ENCODE measurements around the gene CAPZB.
"Not testable (repeated sequence)": the region's sequence is repeated elsewhere in the genome, so short reads cannot be mapped to it uniquely, and the experiment has no call there.

The CAPZB gene

GRCh38 chr1:19512545-19512944 lies 27.2 kb upstream of the CAPZB start:
- H4K20me1 ChIP-seq (ENCODE audit: insufficient read depth, low read length, poor library complexity, severe bottlenecking) = no peaks in the 10 kb centered on the region
- no peaks in the 10 kb centered on the region for H3F3A ChIP-seq (ENCODE audit: low read depth)
- H2AFZ ChIP-seq (ENCODE audit: low read length) = no peak overlapping the region
- H3K4me2 ChIP-seq (ENCODE audit: low read depth, low read length, poor library complexity, severe bottlenecking) = no peak overlapping the region
- H3K27me3 ChIP-seq (ENCODE audit: insufficient read depth, low read length, poor library complexity, severe bottlenecking) = no peaks in the 10 kb centered on the region
- no peaks in the 10 kb centered on the region for H3K79me2 ChIP-seq (ENCODE audit: insufficient read depth, low read length)
- no peak overlapping the region for H3K4me3 ChIP-seq (ENCODE audit: low read length, poor library complexity, severe bottlenecking)
- no peaks in the 10 kb centered on the region for H3K9me2 ChIP-seq (replicated peaks; ENCODE audit: low read depth, low read length)
- peaks cover 5% of the 10 kb centered on the region for H3K4me1 ChIP-seq (ENCODE audit: insufficient read depth, low read length, poor library complexity, severe bottlenecking)
- H3K36me3 ChIP-seq (ENCODE audit: insufficient read depth, low read length) = no peaks in the 10 kb centered on the region
- no peaks in the 10 kb centered on the region for H3K9me3 ChIP-seq (ENCODE audit: insufficient read depth, low read depth, low read length)
- no peak overlapping the region for H3K9ac ChIP-seq (ENCODE audit: low read depth, low read length, poor library complexity, severe bottlenecking)
- TF ChIP-seq EZH2phosphoT487 (IDR thresholded peaks at IDR 0.05; ENCODE audit: borderline replicate concordance) (no peak), CTCF (conservative IDR thresholded peaks at IDR 0.05; ENCODE audit: low read length) (no peak)

GRCh38 chr1:19511116-19511515 lies 25.8 kb upstream of the CAPZB start:
- Histone ChIP-seq H2AFZ (ENCODE audit: low read length) (no peak overlapping the region), H3K36me3 (ENCODE audit: insufficient read depth, low read length) (no peaks in the 10 kb centered on the region), H3K27me3 (ENCODE audit: insufficient read depth, low read length, poor library complexity, severe bottlenecking) (no peaks in the 10 kb centered on the region), H3K9me2 (replicated peaks; ENCODE audit: low read depth, low read length) (no peaks in the 10 kb centered on the region), H3F3A (ENCODE audit: low read depth) (no peaks in the 10 kb centered on the region), H3K79me2 (ENCODE audit: insufficient read depth, low read length) (no peaks in the 10 kb centered on the region), H4K20me1 (ENCODE audit: insufficient read depth, low read length, poor library complexity, severe bottlenecking) (no peaks in the 10 kb centered on the region), H3K4me3 (ENCODE audit: low read length, poor library complexity, severe bottlenecking) (no peak overlapping the region), H3K4me1 (ENCODE audit: insufficient read depth, low read length, poor library complexity, severe bottlenecking) (peaks cover 5% of the 10 kb centered on the region), H3K9me3 (ENCODE audit: insufficient read depth, low read depth, low read length) (no peaks in the 10 kb centered on the region), H3K9ac (ENCODE audit: low read depth, low read length, poor library complexity, severe bottlenecking) (no peak overlapping the region), H3K4me2 (ENCODE audit: low read depth, low read length, poor library complexity, severe bottlenecking) (no peak overlapping the region)
- TF ChIP-seq EZH2phosphoT487 (IDR thresholded peaks at IDR 0.05; ENCODE audit: borderline replicate concordance) (no peak), CTCF (conservative IDR thresholded peaks at IDR 0.05; ENCODE audit: low read length) (no peak)

- not testable (repeated sequence) for H3K27me3 ChIP-seq (ENCODE audit: insufficient read depth, low read length, poor library complexity, severe bottlenecking); H3F3A ChIP-seq (ENCODE audit: low read depth); H3K9me3 ChIP-seq (ENCODE audit: insufficient read depth, low read depth, low read length); H3K36me3 ChIP-seq (ENCODE audit: insufficient read depth, low read length); H4K20me1 ChIP-seq (ENCODE audit: insufficient read depth, low read length, poor library complexity, severe bottlenecking); H3K9me2 ChIP-seq (replicated peaks; ENCODE audit: low read depth, low read length); H3K4me3 ChIP-seq (ENCODE audit: low read length, poor library complexity, severe bottlenecking); H3K4me2 ChIP-seq (ENCODE audit: low read depth, low read length, poor library complexity, severe bottlenecking); H3K9ac ChIP-seq (ENCODE audit: low read depth, low read length, poor library complexity, severe bottlenecking); H3K79me2 ChIP-seq (ENCODE audit: insufficient read depth, low read length); H3K4me1 ChIP-seq (ENCODE audit: insufficient read depth, low read length, poor library complexity, severe bottlenecking); H2AFZ ChIP-seq (ENCODE audit: low read length)
Observed at GRCh38 chr1:19509647-19510046, 24.3 kb upstream of the CAPZB start.

- H2AFZ ChIP-seq (ENCODE audit: low read length) = no peak overlapping the region
- H3K9me2 ChIP-seq (replicated peaks; ENCODE audit: low read depth, low read length) = no peaks in the 10 kb centered on the region
- no peaks in the 10 kb centered on the region for H3K79me2 ChIP-seq (ENCODE audit: insufficient read depth, low read length)
- no peak overlapping the region for H3K4me2 ChIP-seq (ENCODE audit: low read depth, low read length, poor library complexity, severe bottlenecking)
- TF ChIP-seq CTCF (conservative IDR thresholded peaks at IDR 0.05; ENCODE audit: low read length) (no peak), EZH2phosphoT487 (IDR thresholded peaks at IDR 0.05; ENCODE audit: borderline replicate concordance) (no peak)
- H3K4me3 ChIP-seq (ENCODE audit: low read length, poor library complexity, severe bottlenecking) = no peak overlapping the region
- H3K36me3 ChIP-seq (ENCODE audit: insufficient read depth, low read length) = no peaks in the 10 kb centered on the region
- no peaks in the 10 kb centered on the region for H3K27me3 ChIP-seq (ENCODE audit: insufficient read depth, low read length, poor library complexity, severe bottlenecking)
- H3K9me3 ChIP-seq (ENCODE audit: insufficient read depth, low read depth, low read length) = no peaks in the 10 kb centered on the region
- H3F3A ChIP-seq (ENCODE audit: low read depth) = no peaks in the 10 kb centered on the region
- H4K20me1 ChIP-seq (ENCODE audit: insufficient read depth, low read length, poor library complexity, severe bottlenecking) = no peaks in the 10 kb centered on the region
- peaks cover 5% of the 10 kb centered on the region for H3K4me1 ChIP-seq (ENCODE audit: insufficient read depth, low read length, poor library complexity, severe bottlenecking)
- H3K9ac ChIP-seq (ENCODE audit: low read depth, low read length, poor library complexity, severe bottlenecking) = no peak overlapping the region
Observed at GRCh38 chr1:19507516-19507915, 22.2 kb upstream of the CAPZB start.

All from Loucy (cell line).